Measurements from ENCODE around the gene RAB40C.
A peak's percentile ranks its signal among the peaks of the same experiment; 100 is the strongest.

RAB40C gene

GRCh38 chr16:634051-634670 is 44.3 kb downstream of the RAB40C start:
- DNase-seq: no peak

- DNase-seq: no peak
Observed at GRCh38 chr16:634996-635395, 45.1 kb downstream of the RAB40C start.

DNA sequence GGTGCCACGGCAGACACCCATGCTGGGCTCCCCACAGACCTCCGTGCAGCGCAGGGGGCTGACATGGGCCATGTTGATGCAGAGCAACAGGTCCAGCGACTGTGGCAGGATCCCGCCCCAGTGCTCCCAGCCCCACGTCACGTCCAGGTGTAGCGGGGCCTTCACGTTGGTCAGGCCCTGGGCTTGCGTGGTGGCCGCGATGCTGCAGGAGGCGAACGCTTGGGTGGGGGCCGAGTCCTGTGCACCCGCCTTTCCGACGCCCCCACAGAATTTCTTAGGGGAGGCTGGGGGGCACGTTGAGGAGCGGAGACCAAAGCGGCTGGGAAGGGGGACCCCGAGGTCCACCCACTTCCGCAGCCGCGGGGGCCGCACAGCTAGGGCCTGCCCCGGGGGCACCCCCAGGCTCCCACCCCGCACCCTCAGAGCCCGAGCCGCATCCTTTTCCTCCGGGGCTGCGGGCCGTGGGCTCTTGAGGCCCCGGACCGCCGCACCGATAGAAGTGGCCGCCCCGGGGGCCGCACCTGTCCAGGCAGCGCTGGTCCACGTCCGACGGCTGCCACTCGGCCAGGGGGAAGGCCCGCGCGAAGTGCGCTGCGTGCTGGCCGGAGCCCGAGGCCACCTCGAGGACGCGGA is 45.8 kb downstream of the RAB40C start:
- DNase-seq: no peak

- DNase-seq: peak; percentile 94
Observed at GRCh38 chr16:636206-637080, 46.6 kb downstream of the RAB40C start, which contains the start of gene METTL26. Gene METTL26, minus strand, starts transcription at chr16:636305. Its CDS starts 15 bp downstream, at chr16:636290.

- DNase-seq: peak; percentile 89
Observed at GRCh38 chr16:637081-638018, 47.5 kb downstream of the RAB40C start.

DNA sequence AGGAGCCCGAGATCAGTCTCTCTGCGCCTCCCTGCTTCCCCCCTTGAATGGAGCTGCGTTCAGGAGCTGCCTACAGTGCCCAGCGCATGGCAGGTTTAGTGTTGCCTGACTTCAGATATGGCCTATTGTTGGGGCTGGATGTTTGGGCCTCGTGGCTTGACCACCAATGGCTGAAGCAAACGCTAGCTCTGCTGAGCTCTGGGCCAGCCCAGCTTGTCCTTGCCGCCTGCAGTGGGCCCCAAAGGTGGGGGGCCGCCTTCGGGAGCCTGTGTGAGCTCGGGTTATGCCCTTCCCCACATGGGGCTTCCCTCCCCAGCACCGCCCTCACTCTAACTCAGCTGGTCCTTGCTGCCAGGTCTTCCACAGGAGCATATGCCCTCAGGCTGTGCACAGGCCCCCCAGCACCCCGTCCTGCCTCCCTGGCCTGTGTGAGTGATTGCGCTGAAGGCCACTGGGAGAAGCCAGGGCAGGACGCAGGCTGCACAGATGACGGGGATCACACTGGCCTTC is 48.2 kb downstream of the RAB40C start:
- no peak for DNase-seq

GRCh38 chr16:638836-639235 is 49.0 kb downstream of the RAB40C start:
- DNase-seq: no peak

GRCh38 chr16:640614-641013 is 50.7 kb downstream of the RAB40C start:
- no peak for DNase-seq

GRCh38 chr16:641326-642188 is 51.7 kb downstream of the RAB40C start, which contains the start of gene MCRIP2:
Gene MCRIP2, plus strand, starts transcription at chr16:641828. Its CDS starts 164 bp downstream, at chr16:641992.
- peak; percentile 57 for DNase-seq

GRCh38 chr16:642189-643049 is 52.6 kb downstream of the RAB40C start:
- no peak for DNase-seq

GRCh38 chr16:643050-643368 is 53.1 kb downstream of the RAB40C start:
- DNase-seq: no peak

- DNase-seq: no peak
Observed at GRCh38 chr16:644556-644955, 54.7 kb downstream of the RAB40C start.

DNA sequence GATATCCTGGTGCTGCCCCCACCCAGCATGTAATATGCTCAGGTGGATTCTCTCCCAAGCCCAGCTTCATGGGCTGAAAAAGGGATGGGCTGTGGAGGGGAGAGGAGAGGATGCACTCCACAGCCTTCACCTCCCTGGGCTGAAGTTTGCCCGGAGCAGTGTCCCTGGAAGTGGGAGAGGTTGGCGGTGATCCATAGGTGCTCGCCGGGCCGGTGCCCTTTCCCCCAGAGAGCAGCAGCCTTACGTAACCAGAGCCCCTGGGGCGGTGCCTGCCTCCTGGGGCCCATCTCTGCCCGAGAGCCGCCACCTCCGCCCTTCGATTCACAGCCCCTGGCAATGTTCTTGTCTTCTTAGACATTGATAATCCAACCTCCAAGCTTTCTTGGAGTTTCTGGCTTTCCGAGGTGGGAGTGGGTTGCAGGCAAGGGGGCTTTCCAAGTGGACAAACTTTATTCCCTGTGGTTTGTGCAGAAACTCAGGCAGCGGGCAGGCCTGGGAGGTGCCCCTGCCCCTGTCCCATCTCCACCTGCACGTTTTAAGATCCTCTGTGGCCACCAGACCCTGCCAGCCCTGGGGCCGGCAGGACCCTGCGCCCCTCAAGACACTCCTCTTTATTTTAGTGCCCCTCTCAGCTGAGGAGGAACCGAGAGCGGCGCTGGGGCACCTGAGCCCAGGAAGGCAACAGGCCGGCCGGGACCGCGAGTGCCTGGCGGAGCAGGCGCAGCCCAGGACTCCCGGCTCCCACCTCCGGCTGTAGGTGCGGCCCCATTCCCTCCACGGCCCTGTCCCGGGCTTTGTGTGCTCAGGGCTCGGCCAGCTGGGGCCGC is 56.2 kb downstream of the RAB40C start:
- DNase-seq: no peak

DNA sequence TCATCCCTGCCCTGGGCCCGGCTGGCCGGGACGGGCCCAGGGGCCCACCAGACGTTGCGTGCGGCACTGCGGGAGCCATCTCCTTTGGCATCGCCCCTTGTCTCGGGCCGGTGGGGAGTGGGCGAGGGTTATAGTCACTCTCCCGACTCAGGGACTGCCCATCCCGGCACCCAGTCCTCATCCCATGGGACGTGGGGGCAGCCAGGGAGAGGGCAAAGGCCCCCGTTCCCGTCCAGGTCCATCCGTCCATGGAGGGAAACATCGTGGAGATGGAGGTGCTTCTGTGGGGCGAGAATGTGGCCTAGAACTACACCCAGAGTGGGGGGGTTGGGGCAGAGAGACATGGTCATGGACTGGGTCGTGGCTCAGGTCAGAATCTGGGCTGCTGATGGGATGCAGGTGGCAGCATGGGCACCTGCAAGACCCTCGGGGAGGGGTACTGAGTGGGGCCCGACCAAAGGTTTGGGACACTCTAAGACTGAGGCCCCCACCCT is 56.9 kb downstream of the RAB40C start:
- no peak for DNase-seq

DNA sequence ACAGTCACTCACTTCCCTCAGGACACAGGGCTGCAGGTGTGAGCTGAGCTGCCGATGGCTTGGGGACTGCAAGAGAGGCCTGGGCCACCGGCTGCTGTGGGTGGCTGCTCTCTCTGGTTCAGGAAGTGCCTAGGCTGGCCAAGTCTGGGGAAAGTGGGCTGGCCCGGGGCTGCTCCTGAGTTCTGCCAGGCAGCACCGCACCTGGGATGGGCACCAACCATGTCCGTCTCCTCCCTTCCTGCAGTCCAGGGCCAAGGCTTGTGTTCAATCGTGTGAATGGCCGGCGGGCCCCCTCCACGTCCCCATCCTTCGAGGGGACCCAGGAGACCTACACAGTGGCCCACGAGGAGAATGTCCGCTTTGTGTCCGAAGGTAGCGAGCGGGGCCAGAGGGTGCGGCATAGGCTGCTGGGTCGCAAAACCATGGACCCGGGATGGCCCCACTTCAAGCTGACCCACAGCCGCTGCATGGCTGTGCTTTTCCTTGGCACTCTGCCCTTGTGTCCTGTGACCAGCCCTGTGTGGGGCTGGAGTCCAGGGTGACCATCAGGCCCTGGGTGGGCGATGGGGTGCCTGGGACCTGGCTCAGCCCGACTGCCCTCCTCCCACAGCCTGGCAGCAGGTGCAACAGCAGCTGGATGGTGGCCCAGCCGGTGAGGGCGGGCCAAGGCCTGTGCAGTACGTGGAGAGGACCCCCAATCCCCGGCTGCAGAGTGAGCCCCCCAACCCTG is 57.5 kb downstream of the RAB40C start:
- DNase-seq: no peak

- DNase-seq: peak; percentile 20
Observed at GRCh38 chr16:648071-648780, 58.4 kb downstream of the RAB40C start.

DNA sequence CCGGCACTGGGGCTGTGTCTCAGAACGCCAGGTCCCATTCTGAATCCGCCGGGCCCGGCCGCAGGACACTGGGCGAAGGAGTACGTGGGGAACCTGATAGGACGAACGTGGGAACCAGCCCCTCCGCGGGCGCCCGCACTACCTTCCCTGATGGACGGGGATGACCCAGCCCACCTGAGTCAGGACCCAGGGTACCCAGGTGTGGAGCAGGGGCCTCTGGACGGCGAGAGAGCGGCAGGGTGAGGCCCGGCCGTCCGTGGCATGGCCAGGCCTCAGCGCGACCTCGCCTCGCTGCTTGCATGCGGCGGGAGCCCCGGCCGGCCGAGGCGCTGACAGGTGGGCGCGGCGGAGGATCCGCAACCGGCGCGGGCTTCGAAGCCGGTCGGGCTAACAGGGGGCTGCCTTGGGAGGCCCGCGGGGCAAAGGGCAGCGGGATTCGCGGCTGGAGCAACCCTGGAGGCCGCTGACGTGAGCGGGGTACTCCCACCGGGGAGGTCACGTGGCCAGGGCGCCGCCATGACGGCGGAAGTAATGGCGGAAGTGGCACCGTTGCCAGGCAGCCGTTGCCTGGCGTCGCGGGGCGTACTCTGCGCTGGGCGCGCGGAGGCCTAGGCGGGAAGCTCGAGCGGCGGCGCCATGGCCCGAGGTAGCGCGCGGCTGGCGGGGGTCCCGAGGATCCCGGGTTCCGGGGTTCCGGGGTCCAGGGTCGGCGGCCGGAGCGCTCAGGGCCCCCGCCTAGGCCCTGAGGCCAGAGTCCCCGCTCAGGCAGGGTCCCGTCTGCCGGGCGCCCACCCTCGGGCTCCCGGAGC is 59.1 kb downstream of the RAB40C start, which contains the start of gene WDR90:
WDR90 (plus strand) TSS at position 585 of the 809 bp plus-strand sequence; CDS start at position 637, 52 bp downstream.
- DNase-seq: peak; percentile 88
